HEK293 (cell line): ENCODE data around the gene TEX38.

Source experiments
- KLF16 ChIP-seq: fragments of 450-650 bp; formaldehyde crosslinking; IDR thresholded peaks from 2 replicates; pipeline ENCODE4 v1.5.1; 2017; ENCODE audit warnings: missing biosample characterization, missing genetic modification characterization
- KLF8 ChIP-seq: fragments of 450-650 bp; formaldehyde crosslinking; IDR thresholded peaks from 2 replicates; pipeline ENCODE4 v1.5.1; 2016; ENCODE audit warnings: missing biosample characterization, missing genetic modification characterization
- TF ChIP-seq, protein P1 (sequence below): fragments of 450-650 bp; formaldehyde crosslinking; IDR thresholded peaks from 2 replicates; pipeline ENCODE4 v1.5.1; 2016; ENCODE audit warnings: missing biosample characterization, missing genetic modification characterization

- TF ChIP-seq, protein P1, sequence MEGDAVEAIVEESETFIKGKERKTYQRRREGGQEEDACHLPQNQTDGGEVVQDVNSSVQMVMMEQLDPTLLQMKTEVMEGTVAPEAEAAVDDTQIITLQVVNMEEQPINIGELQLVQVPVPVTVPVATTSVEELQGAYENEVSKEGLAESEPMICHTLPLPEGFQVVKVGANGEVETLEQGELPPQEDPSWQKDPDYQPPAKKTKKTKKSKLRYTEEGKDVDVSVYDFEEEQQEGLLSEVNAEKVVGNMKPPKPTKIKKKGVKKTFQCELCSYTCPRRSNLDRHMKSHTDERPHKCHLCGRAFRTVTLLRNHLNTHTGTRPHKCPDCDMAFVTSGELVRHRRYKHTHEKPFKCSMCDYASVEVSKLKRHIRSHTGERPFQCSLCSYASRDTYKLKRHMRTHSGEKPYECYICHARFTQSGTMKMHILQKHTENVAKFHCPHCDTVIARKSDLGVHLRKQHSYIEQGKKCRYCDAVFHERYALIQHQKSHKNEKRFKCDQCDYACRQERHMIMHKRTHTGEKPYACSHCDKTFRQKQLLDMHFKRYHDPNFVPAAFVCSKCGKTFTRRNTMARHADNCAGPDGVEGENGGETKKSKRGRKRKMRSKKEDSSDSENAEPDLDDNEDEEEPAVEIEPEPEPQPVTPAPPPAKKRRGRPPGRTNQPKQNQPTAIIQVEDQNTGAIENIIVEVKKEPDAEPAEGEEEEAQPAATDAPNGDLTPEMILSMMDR (tag by site-specific recombination): no peak
- no peak for TF ChIP-seq KLF8 (tag by site-specific recombination)
- no peak for TF ChIP-seq KLF16 (tag by site-specific recombination)
These were observed 50.1 kb downstream of the TEX38 start for GRCh38 chr1:46721686-46722205.
